ENCODE data around the gene BTBD2. TPM values are rescaled to one million over a fixed set of nuclear protein-coding genes. Genes with fewer than 3 reads are reported as not detected.

The BTBD2 gene
- total and polyA plus RNA-seq, 2 of the 13 experiments (the other 11 are each of a cell fraction or from before 2014, with no cell fraction given) = 28.1 to 45.3 TPM

DNA sequence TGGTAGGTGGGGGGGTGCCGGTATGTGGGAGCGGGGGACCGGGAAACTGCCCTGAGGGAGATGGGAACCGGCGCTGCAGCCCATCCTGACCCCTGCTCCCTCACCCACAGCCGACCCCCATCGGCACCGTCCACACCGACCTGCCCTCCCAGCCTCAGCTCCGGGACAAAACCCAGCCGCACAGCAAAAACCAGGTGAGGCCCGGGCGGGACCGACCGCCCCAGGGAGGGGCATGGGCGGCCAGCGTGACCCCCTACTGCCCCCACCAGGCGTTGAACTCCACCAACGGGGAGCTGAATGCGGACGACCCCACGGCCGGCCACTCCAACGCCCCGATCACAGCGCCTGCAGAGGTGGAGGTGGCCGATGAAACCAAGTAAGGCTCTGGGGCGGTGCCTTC is 35.9 kb downstream of the BTBD2 start (continued):
- TF ChIP-seq, protein P1, sequence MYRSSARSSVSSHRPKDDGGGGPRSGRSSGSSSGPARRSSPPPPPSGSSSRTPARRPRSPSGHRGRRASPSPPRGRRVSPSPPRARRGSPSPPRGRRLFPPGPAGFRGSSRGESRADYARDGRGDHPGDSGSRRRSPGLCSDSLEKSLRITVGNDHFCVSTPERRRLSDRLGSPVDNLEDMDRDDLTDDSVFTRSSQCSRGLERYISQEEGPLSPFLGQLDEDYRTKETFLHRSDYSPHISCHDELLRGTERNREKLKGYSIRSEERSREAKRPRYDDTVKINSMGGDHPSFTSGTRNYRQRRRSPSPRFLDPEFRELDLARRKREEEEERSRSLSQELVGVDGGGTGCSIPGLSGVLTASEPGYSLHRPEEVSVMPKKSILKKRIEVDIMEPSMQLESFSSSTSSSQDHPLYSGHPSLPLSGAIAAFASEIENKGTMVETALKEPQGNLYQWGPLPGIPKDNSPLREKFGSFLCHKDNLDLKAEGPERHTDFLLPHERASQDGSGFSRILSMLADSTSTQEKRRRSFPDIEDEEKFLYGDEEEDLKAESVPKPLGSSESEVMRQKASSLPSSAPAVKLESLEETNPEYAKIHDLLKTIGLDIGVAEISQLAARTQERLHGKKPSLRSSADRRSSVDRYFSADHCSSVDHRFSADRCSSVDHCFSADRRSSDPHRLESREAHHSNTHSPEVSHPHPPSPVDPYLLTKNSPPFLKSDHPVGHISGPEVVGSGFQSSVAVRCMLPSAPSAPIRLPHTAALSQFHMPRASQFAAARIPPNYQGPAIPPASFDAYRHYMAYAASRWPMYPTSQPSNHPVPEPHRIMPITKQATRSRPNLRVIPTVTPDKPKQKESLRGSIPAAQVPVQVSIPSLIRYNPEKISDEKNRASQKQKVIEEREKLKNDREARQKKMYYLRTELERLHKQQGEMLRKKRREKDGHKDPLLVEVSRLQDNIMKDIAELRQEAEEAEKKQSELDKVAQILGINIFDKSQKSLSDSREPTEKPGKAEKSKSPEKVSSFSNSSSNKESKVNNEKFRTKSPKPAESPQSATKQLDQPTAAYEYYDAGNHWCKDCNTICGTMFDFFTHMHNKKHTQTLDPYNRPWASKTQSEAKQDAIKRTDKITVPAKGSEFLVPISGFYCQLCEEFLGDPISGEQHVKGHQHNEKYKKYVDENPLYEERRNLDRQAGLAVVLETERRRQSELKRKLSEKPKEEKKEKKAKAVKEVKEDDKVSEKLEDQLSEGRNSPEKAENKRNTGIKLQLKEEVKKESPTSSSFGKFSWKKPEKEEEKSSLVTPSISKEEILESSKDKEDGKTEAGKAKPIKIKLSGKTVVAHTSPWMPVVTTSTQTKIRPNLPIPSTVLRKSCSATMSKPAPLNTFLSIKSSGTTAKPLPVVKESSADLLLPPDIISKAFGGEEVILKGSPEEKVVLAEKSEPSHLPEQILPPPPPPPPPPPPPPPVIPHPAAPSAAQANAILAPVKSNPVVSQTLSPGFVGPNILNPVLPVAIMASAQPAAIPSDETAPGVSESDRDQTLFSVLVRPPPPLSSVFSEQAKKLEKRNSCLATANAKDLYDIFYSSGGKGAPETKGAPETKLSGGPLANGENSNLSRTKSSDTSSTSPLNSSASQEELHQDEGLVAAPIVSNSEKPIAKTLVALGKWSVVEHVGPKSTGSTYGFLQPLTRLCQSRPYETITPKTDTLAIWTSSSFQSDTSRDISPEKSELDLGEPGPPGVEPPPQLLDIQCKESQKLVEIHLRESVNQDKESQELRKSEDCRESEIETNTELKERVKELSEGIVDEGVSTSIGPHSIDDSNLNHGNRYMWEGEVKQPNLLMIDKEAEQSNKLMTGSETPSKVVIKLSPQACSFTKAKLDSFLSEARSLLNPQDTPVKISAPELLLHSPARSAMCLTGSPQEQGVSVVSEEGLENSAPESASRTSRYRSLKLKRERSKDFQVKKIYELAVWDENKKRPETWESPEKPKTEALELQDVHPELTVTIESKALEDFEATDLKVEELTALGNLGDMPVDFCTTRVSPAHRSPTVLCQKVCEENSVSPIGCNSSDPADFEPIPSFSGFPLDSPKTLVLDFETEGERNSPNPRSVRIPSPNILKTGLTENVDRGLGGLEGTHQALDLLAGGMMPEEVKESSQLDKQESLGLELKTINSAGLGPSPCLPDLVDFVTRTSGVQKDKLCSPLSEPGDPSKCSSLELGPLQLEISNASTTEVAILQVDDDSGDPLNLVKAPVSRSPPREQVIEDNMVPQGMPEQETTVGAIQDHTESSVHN (CRISPR knock-in tag; IDR thresholded peaks at IDR 0.05) = no peak
- TF ChIP-seq, protein P2, sequence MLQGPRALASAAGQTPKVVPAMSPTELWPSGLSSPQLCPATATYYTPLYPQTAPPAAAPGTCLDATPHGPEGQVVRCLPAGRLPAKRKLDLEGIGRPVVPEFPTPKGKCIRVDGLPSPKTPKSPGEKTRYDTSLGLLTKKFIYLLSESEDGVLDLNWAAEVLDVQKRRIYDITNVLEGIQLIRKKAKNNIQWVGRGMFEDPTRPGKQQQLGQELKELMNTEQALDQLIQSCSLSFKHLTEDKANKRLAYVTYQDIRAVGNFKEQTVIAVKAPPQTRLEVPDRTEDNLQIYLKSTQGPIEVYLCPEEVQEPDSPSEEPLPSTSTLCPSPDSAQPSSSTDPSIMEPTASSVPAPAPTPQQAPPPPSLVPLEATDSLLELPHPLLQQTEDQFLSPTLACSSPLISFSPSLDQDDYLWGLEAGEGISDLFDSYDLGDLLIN (CRISPR knock-in tag; IDR thresholded peaks at IDR 0.05; ENCODE audit: borderline replicate concordance) = no peak
- TF ChIP-seq CHCHD3 (CRISPR knock-in tag; IDR thresholded peaks at IDR 0.05) (no peak), MTA1 (CRISPR knock-in tag; IDR thresholded peaks at IDR 0.05; ENCODE audit: borderline replicate concordance) (no peak), ZNF749 (CRISPR knock-in tag; IDR thresholded peaks at IDR 0.05; ENCODE audit: borderline replicate concordance) (no peak), SALL1 (CRISPR knock-in tag; IDR thresholded peaks at IDR 0.05) (no peak), ZNF230 (CRISPR knock-in tag; IDR thresholded peaks at IDR 0.05) (no peak), ZNF709 (CRISPR knock-in tag; IDR thresholded peaks at IDR 0.05) (no peak)

Data from HepG2 (cell line).